Pons (tissue), 1 donor: ENCODE measurements around the gene DPT.

ENCODE experiments used
- DNase-seq: peaks from one replicate; pipeline ENCODE4 v3.0.0-alpha.2; 2016; ENCODE audit warnings: low spot score

Gene DPT

DNA sequence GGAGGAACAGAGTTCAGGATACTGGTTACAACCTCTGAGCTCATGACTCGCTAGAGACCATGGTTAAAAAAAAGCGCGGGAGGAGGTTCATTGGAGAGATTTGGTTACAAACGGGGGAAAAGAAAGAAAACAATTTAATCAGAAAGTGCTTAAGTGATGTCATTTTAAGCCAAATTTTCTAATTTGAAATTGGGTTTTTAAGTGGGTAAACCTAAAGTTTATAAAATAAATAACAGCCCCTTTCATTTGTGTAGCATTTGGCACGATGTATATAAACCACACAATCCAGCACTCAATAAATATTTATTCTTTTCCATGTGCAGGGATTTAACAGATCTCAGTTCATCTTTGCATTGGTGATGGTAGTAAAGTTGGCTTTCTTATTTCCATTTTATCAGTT, 7.0 kb upstream of the DPT start:
- no peak for DNase-seq

DNA sequence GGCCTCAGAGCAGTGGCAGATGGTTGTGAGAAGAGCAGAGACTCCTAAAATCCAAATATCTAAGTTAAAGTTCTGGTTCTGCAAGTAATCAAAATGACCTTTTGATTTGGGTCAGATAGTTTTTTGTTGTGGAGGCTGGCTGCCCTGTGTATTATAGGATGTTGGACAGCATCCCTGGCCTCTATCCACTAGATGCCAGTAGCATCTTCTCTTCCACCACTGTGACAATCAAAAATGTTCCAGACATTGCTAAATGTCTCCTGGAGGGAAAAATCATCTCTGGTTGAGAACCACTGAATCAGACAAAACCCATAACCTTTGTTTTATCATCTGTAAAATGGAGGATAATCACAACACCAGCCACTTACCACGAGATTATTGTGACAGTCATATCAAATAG, 5.9 kb upstream of the DPT start:
- peak; percentile 71 for DNase-seq

DNA sequence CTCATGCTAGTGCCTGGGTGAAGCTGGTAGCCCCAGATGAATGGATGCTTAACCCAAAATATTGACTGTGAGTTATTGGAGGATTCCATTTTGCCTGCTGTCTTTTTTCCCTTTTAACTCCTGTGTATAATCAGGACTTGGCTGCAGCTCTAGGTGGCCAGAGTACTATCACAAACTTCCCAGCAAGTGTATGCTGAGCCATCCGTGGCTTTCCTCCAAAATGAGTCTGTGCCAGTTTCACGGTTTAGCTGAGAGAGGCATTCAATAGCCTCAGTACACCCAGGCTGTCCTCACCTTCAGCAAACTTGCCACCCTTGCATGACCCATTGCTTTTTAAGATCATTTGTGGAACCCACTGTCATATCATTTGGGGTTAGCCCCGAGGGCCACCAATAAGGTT, 5.3 kb upstream of the DPT start:
- DNase-seq, result no peak

DNA sequence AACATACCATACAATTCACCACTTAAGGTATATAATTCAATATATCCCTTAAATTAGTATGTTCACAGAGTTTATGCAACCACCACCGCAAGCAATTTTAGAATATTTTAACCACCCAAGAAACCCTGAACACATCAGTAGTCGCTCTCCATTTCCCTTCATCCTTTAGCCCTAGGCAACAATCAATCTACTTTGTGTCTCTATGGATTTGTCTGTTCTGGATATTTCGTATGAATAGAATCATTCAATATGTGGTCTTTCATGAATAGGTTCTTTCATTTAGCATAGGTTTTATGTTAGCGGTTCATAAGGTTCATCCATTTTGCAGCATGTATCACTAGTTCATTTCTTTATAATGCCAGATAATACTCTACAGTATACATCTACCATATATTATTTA, 4.2 kb upstream of the DPT start:
- no peak for DNase-seq

DNA sequence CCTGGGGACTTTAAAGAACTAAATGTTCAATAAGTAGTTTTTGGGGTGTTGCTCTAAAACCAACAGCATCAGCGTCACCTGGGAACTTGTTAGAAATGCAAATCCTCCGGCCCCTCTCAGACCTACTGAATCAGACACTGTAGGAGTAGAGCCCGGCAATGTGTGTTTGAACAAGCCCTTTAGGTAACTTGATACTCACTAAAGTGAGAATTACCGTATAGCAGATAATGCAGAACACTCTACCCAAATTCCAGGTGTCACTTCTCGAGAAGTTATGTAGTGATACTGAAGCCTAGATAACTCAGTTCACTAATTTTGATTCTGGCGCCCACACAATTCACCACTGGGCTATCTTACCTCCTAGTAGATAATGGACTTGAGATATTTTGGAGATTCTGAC, 3.7 kb upstream of the DPT start:
- DNase-seq, result no peak

DNA sequence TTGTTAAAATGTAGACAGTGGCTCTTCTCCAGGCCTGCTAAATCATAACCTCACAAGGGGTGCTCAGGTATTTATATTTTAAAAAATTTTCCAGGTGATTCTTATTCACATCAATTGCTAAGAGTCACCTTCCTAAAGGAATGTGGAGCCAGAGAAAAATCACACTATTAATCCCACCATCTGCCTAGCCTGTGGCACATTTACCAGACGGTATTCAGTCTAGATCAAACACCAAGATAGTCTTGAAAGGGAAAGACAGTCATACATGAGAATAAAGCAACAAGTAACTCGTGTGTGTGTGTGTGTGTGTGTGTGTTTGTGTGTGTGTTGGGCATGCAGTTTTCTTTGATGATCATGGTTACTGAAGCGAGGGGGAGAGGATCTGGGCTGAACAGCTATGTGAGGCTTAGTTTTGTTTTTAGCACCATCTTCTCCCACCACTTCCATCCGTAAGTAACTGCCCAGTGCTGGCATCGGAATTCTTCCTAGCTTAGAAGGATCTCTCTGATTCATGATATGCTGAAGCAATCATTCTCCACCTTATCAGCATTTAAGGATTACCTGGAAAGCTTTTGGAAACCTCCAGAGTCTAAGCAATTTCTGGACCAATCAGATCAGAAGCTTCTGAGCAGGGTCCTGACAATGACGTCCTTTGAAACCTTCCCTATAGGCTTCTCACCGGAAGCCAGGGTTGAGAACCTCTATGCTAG, 2.4 kb upstream of the DPT start:
- no peak for DNase-seq

DNA sequence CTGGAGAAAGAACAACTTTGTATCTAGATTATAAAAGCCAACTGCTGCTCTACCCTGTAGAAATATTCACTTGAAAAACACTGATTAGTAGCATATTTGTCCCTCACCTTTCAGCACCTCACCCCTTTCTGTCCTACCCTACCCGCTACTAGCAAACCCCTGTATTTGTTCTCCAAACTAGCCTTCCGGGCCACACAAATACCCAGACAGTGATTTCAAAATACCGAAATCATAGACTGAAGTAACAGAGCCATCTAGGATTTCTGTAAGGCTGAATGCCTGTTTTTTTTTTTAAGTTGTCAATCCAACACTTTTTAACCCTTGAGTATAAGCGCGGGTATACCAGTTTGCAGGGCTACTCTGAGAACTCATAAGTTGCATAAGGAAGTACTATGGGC, 398 bp upstream of the DPT start:
- no peak for DNase-seq

DNA sequence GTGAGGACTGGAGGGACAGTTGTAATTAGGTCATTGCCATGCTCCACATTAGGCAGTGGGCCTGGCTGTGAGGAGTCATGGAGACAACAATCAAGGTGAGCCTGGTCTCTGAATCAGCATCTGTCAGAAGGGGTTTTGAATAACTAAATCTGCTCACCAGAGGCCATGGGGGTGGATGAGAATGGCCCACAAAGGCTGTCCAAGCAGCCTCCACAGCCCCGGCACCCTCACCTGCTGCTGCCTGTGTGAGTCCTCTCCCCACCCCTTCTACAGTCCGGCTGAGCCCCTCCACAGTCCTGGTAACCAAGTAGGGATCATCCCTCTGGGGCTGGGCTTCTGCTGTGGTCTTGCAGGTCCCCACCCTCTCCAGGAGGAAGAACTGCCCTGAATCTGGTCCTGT, 2.3 kb downstream of the DPT start:
- no peak for DNase-seq

DNA sequence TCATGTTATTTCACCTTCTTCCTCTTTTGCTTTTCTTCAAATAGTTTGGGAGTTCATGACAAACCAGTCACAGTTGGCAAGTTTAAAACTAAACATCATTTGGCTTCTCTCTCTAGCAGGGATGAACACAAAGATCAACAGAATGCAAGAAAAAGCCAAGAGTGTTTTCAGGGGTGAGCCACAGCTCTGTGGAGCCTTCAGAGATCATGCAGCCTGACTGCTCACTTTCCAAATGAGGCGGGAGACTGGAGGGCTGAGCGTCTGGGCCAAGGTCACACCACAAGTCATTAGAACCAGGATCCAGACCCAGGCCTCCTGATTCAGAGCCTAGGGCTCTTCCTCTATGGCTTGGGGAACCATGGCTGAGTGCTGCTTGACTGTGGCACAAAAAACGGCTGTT, 2.7 kb downstream of the DPT start:
- no peak for DNase-seq

DNA sequence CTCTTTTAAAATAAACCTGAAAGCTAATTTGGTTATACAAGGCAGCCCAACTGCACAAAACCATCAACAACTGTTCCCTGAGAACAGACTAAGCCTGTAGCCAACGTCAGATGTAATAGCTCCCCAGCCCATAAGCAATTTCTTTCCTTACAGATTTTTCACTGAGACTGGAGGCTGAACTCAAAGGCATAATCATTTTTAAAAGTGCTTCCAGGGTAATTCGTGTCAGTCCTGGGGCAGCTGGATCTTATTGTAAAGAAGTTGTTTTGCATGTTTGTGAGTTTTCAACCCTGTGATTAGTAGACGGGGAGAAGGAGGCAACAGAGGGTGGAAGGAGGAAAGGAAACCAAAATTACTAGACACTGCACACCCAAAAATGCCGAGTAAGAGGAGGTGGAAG, 3.2 kb downstream of the DPT start:
- DNase-seq, result no peak

DNA sequence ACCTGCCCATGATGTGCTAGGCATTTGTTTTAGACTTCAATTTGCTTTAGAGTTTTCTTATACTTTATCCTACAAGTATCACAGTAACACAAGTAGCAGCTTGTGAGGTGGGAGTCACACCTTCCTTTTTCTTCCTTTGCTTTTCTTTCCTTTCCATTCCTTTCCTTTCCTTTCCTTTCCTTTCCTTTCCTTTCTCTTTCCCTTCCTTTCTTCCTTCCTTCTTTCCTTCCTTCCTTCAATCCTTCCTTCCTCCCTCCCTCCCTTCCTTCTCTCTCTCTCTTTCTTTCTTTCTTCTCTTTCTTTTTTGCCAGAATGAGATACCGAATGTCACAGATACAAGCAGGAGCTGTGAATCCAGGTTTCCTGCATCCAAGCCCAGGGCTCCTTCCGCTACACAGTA, 3.9 kb downstream of the DPT start:
- DNase-seq, result no peak

DNA sequence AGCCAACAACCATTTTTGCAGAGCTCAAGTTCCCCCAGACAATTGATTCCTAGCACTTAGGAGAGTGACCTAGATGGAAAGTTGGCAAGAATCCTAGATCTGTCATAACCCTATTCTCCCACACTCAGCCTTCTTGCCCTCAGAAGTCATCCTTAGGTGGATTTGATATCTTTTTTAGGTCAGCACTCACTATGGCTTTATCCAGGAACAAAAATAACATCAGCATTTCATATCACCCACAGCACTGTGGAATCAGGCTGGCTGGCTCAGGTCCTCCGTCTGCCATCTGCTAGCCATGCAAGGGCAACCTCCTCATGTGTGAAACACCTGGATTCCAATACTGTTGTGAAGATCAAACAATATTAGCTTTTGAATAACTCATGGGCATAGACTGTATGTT, 6.0 kb downstream of the DPT start:
- no peak for DNase-seq

DNA sequence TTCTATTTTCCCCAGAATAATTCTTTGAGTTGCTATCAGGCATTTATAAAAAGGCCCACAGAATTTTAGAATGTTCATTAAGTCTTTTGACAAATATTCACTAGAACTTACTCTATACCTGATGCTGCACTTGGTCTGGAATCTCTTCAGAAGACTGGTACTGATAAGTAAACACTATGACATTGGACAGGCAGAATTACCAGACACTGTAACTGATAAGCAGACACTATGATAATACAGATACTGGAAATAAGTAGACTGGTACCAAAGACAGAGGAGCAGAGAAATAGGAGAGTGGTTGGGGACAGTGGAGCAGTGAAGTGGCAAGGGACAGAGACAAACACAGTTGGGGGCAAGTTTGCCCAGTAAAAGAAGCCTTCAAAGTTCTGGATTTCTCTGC, 8.2 kb downstream of the DPT start:
- no peak for DNase-seq

DNA sequence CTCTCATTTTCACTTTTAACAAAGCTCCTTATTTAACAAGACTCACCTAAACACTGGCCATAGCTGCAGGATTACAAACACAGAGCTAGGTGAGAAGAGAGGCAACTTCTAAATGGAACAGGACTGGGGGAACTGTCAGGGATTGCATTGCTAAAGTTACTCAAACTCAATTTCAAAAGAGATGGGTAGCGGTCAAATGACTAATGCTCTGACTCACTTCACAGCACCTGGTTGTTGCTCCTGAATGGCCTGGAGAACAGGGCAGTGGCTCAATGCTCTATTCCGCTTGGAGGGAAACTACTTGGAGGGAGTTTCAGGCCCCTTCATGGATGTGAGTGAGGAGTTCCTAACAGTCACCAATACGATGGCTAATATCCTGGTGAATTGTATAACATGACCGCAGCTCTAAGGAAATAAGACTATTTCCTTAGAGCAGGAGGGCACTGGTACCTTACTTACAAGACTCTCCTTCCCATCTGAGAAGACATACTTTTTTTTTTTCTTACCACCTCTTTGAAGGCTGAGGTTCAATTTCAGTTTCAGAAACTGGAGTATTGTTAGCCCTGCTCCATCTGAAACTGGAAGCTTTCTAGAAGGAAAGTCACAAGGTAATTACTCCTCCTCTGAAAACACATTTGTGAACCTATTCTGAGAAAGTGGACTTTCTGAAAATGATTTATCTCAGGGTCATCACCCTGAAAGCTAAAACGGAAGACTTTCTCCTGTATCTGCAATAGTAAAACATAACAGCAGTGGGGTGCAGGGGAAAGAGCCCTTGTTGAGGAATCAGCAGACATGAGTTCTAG, 9.5 kb downstream of the DPT start:
- DNase-seq, result no peak

DNA sequence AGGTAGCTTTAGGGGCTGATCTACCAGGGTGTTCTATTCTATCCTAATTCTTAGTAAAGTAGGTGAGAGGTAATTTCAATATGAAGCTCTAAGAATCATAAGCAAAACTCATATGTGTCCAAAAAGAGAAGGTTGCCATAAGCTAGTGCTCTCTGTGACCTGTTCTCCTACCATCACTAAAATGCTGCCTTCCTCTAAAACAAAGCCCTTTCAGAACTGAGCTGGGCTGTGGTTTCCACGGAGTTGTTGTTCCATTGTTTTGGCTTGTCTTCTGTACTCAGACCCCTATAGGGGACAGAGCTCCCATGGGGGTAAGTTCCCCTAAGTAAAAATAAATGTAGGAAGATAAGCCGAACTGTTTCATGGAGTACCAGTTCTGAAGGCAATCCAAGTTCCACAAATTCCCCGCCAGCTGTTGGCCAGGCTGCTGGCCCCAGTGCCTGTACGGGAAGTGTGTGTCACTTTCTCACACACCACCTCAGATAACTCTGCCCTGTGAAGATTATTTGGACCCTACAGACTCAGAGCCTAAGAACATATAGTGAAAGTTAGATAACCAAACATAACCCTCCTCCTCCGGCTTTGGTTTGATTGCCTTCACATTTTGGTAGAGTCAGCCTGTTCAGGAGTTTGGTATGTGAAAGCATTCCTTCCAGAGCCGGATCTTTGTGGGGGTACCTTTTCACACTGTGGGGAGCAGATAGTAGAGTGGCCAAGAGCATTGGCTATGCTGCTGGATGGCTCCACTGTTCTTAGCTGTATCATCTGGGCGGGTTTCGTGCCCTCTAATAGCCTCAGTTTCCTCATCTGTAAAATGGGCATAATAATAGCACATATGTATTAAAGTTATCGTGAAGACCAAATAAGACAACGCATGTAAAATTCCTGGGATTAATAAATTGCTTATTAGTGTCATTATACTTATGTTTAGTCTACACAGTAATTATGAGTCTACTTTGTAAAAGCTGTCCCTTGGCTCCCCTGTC, 10.8 kb downstream of the DPT start:
- DNase-seq, result peak; percentile 29

DNA sequence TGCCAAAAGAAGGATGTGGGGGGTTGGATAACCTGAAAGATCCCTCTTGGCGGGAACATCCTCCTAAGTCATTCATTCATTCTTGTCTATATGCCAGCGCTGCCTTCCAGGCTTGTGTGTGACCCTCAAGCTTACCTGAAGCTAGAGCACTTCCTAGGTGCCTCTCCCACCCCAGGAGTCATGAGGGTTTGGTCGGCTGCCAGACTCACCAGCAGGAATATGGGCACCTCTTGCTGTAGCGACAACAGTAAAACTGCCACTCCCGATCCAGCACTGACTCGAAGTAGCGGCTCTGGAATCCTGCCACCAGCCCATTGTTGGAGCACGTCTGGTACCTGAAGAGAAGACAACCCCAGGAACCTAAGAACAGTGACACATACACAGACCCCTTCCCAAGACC, 15.0 kb downstream of the DPT start:
- DNase-seq, result no peak

DNA sequence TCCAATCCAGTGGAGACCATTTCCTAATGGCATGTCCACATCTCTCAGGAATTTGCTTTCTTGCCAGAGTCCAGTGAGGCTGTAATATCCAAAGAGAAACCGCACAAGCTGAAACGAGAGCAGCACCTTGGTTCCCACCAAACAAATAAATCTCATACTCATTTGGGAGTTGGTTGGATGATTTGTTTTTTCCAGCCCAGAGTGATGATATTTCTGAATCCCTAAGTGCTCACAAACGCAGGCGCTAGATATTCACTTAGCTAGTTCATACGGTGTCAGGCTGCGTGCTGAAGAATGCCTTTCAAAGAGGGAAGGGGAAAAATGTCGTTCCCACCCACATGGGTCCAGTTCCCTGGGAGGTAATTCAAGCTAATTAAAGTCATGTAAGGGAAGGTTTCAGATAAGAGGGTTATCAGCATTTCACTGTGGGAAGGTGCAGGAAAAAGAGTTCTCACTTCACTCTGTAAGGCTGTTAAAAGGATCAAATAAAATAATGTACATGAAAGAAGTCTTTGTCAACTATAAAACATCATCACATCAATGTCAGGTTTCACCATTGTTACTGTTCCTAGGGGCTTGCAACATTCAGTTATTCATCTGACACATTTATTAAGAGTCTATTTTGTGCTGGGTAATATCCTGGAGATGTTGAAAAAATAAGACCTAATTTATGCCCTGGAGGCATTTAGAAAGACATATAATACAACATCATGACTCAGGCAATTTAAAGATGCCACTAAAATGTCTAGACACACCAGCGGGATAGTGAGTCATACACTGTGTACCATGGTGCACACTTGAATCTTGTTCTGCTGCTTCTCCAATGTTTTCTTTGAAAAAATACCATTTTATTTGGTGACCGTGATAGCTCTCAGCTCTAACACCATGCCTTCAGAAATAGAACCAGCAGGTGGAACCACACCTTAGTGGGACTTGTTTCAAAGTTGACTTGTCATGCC, 19.3 kb downstream of the DPT start:
- DNase-seq, result no peak

DNA sequence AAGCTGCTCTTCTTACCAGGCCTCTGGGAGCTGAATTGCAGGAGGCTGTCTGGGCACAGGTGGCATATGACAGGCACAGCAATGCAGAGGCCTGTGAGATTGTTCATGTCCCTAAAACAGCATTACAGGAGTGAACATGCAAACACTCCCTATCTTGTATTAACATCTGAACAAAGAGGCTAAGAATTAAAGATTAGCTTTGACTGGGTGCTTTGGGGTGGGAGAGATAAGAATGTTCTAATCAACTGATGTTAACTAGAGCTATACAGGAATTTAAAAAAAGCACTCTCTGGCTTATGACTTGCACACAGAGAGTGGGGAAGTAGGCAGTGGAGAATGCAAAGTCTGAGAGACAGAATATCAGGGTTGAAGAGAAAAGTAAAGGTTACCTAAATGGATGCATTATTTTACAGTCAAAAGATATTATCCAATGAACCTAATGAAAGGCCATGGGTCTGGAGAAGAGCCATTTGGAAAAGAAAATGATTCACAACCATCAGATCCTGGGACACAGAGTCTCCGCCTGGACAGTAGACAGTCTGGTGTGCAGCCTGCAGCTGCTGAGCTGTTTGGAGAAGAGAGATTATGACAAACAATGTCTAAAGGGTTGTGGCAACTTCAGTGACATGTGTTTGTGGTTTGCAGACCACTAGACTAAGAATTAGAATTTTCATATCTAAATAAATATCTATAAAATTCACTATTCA, 20.2 kb downstream of the DPT start:
- no peak for DNase-seq

DNA sequence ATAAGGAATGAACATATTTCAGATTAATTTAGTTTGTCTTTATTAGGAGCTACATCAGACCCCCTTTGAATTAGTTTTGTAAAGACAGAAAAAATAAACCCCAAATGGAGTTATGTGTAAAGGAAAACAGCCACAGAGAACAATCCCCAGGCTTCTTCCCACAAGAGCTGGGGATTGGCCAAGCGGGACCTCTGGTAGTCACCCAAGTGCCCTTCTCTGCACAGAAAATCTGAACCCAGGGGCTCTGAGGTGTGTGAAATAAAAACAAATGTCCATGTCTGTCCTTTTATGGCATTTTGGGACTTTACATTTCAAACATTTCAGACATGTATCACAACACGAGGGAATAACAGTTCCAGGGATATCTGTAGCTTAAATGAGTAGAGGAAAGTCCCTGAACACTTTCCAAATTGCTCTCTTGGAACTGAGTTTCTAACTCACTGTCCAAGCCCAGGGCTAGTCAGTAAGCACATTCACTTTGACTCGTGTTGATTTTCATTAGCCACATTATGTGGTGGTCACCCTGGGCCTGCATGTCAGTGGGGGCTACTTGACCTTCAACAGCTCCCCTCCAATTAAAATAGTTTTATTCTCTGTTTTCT, 22.5 kb downstream of the DPT start:
- no peak for DNase-seq

DNA sequence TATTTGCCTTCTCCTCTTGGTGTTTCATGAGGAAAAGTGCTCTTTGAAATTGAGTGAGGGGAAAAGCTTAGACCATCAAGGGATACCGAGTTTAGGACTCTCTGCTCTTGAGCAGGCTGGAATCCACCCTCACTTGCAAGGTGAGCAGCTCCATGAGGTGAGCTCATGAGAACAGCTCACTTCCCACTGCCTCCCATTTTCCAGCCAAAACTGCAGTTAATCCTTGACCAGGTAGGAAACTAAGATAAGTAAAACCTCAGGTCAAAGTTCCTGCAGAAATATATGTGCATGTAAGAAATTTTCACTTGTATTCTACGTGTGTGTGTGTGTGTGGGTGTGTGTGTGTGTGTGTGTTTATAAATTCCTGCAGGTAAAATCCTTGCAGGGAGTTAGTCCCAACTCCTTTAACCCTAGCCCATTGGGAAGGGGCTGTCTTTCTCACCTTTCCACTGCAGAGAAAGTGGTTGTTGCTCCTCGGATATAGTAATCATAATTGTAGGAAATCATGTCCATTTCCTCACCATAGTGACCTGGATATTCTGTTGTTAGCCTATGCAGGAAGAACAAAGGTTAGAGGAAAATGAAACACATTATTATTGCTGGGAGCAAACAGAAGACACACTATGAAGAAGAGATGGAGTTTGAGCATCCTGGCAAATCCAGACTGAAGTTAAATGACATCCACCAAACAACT, 28.3 kb downstream of the DPT start:
- DNase-seq, result no peak
